Testis (tissue), 3 donors: ENCODE data around the gene FSTL4. TPM values are rescaled to one million over a fixed set of nuclear protein-coding genes. Genes with fewer than 3 reads are reported as not detected.

Source experiments
- DNase-seq: peaks from one replicate; pipeline ENCODE4 v3.0.0-alpha.2; 2019
- H3K27ac ChIP-seq, 2 donors: fragments of 200-600 bp; sonication (generic); one replicate each; pipeline ENCODE4 v1.5.1; 2019
- H3K27me3 ChIP-seq: fragments of 200-600 bp; sonication (generic); one replicate; pipeline ENCODE4 v1.5.1; 2019
- H3K36me3 ChIP-seq: fragments of 200-600 bp; sonication (generic); one replicate; pipeline ENCODE4 v1.5.1; 2017; ENCODE audit warnings: low read depth; ENCODE audit errors: missing control alignments
- H3K4me1 ChIP-seq: fragments of 200-600 bp; sonication (generic); one replicate; pipeline ENCODE4 v1.5.1; 2019
- H3K4me3 ChIP-seq, 2 donors: fragments of 200-600 bp; sonication (generic); one replicate each; pipeline ENCODE4 v1.5.1; 2017 to 2019
- H3K9me3 ChIP-seq: fragments of 200-600 bp; sonication (generic); one replicate; pipeline ENCODE4 v1.5.1; 2017
- POLR2A ChIP-seq: fragments of 450-650 bp; IDR thresholded peaks from one replicate; pipeline ENCODE4 v1.6.1; 2017; ENCODE audit warnings: antibody characterized with exemption, mild to moderate bottlenecking, moderate library complexity
- WGBS, 2 donors: methylation state at CpG; one replicate each; pipeline ENCODE4 v1.1.5; 2018; 5-methylcytosine and 5-hydroxymethylcytosine counted together
- intact Hi-C: fragments of 100-400 bp; cut with DNase I; formaldehyde crosslinking; loops from one replicate; pipeline ENCODE4 v1.15.1; 2023; ENCODE audit warnings: low total_unique reads
- polyA plus RNA-seq: library from polyadenylated mRNA; stranded (reverse); fragments of 350-450 nt; fragmentation: Illumina TruSeq; extraction: RNeasy Lipid Tissue Mini Kit (QIAGEN cat#74804); gene quantifications from one replicate; pipeline ENCODE4 v1.2.3, GENCODE V29; 2014; ENCODE audit warnings: low read depth, low replicate concordance; ENCODE audit not compliant: insufficient read depth
- total RNA-seq, 2 donors: library from RNA; depleted of rRNA; stranded (reverse); fragments of >200 nt; gene quantifications; one replicate each; pipeline ENCODE4 v1.2.3, GENCODE V29; 2016
- TF ChIP-seq, protein P1 (sequence below), 3 experiments: fragments of 450-650 bp in 2 of 3; fragments of 200-600 bp in 1 of 3; sonication (generic) in 1 of 3; IDR thresholded peaks; one replicate each; pipeline ENCODE4 v1.5.1; 2016 to 2019; ENCODE audit warnings: antibody characterized with exemption in 3 of 3, mild to moderate bottlenecking in 2 of 3, moderate library complexity in 1 of 3

FSTL4 gene
- total and polyA plus RNA-seq, 3 donors from 2014 or later: 7.1 to 8.6 (median 7.4) TPM

- no peak overlapping the region for H3K4me3 ChIP-seq
- no peaks in the 10 kb centered on the region for H3K36me3 ChIP-seq
- intact Hi-C loops: no loop called here
- TF ChIP-seq POLR2A: no peak
- TF ChIP-seq, protein P1, sequence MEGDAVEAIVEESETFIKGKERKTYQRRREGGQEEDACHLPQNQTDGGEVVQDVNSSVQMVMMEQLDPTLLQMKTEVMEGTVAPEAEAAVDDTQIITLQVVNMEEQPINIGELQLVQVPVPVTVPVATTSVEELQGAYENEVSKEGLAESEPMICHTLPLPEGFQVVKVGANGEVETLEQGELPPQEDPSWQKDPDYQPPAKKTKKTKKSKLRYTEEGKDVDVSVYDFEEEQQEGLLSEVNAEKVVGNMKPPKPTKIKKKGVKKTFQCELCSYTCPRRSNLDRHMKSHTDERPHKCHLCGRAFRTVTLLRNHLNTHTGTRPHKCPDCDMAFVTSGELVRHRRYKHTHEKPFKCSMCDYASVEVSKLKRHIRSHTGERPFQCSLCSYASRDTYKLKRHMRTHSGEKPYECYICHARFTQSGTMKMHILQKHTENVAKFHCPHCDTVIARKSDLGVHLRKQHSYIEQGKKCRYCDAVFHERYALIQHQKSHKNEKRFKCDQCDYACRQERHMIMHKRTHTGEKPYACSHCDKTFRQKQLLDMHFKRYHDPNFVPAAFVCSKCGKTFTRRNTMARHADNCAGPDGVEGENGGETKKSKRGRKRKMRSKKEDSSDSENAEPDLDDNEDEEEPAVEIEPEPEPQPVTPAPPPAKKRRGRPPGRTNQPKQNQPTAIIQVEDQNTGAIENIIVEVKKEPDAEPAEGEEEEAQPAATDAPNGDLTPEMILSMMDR (IDR thresholded peaks at IDR 0.05): no peak
- no peaks in the 10 kb centered on the region for H3K27me3 ChIP-seq
- WGBS, 2 donors: 90% methylated on average over 7 of the region's 7 CpGs; no CpG with 5 or more reads in 1 of the 2 donors
- no peaks in the 10 kb centered on the region for H3K9me3 ChIP-seq
- H3K4me1 ChIP-seq: no peaks in the 10 kb centered on the region
- no peak for DNase-seq
- no peak overlapping the region for H3K27ac ChIP-seq
Measured at GRCh38 chr5:133256276-133256675, 356.1 kb downstream of the FSTL4 start.

DNA sequence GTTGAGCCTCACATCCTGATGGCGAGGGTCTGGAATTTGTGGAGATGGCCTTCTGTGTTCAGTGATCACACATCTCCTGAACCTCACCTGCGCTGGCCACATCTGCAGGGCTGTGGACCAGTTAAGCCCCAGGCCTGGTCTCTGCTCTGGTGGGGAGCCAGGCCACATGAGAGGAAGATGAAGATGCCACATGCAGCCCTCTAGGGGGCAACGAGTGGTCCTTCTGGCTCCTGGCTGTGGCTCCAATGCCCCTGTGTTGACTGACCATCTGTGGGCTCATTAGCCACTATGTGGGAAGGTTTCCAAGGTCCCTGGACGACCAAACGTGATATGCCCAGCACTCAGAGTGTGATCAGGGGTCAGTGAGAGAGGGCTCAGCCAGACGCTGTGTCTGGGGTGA is 357.5 kb downstream of the FSTL4 start:
- Histone ChIP-seq H3K27ac (no peak overlapping the region), H3K27me3 (no peaks in the 10 kb centered on the region), H3K4me1 (no peaks in the 10 kb centered on the region), H3K9me3 (no peaks in the 10 kb centered on the region), H3K36me3 (no peaks in the 10 kb centered on the region), H3K4me3 (no peak overlapping the region)
- no peak for TF ChIP-seq POLR2A
- WGBS, 2 donors: 83 to 86% methylated on average over 1 to 6 of the region's 6 CpGs
- no peak for DNase-seq
- intact Hi-C loops: no loop called here

DNA sequence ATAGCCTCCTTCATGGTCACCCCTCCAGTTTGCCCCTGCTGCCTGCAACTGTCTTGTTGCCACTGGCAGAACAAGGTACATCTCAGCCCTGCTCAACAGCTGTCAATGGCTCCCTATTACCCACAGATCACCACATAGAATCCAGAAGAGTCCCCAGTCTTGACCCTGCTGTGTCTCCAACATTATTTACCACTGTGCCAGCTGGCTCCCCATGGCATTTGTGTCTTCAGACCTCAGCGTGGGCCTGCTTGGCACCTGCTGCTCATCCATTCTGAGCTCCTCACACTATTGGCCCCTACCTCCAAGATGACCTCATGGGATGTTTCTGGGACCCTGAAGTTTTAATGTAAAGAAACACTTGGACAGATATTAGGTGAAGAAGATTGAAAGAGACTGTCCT is 358.7 kb downstream of the FSTL4 start:
- DNase-seq: no peak
- no peak for TF ChIP-seq POLR2A
- TF ChIP-seq, protein P1 (IDR thresholded peaks at IDR 0.05): no peak
- H3K36me3 ChIP-seq: no peaks in the 10 kb centered on the region
- H3K4me1 ChIP-seq: no peaks in the 10 kb centered on the region
- no peaks in the 10 kb centered on the region for H3K9me3 ChIP-seq
- intact Hi-C loops: no loop called here
- no peak overlapping the region for H3K4me3 ChIP-seq
- H3K27me3 ChIP-seq: no peaks in the 10 kb centered on the region
- no peak overlapping the region for H3K27ac ChIP-seq
- 86 to 89% methylated on average over 1 of the region's 1 CpG for WGBS, 2 donors

DNA sequence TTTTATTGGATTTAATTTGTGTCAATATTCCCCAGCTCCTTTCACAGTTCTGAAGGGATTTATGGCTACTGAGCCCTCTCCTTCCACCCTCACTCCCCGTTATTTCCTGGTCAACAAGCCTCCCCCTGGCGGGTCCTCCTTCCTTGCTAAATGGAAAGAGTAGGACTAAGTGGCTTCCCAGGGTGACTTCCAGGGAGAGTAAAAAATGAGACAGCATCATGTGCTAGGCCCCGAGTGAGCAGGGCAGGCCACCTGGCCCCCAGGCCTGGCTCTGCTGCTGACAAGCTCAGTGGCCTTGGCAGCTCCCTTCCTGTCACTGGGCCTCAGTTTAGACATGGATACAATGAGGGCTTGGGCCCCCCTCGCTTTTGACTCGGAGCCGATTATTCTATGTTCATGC is 359.3 kb downstream of the FSTL4 start:
- H3K4me3 ChIP-seq: no peak overlapping the region
- intact Hi-C loops: no loop called here
- TF ChIP-seq POLR2A: no peak
- no peak overlapping the region for H3K27ac ChIP-seq
- WGBS, 2 donors: 90 to 91% methylated on average over 6 of the region's 6 CpGs
- H3K27me3 ChIP-seq: no peaks in the 10 kb centered on the region
- H3K4me1 ChIP-seq: no peaks in the 10 kb centered on the region
- no peak for DNase-seq
- no peaks in the 10 kb centered on the region for H3K9me3 ChIP-seq
- H3K36me3 ChIP-seq: no peaks in the 10 kb centered on the region

DNA sequence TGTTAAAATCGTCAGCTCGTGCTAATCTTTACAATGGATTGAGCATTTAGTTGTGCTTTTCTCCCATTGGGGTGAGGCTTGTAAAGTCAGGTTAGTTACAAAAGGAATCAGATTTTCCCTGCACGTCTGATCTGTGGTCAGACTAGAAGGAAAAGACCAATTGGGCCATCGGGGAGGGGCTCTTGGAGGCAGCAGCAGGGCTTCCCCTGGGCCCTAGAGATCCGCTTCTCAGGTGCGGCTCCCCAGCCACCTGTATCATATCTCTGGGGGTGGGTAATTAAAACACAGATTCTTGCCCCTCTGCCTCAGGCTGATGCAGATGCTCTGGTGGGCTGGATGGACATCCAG is 360.2 kb downstream of the FSTL4 start:
- Histone ChIP-seq H3K36me3 (no peaks in the 10 kb centered on the region), H3K27ac (no peak overlapping the region), H3K27me3 (no peaks in the 10 kb centered on the region), H3K4me1 (no peaks in the 10 kb centered on the region), H3K9me3 (no peaks in the 10 kb centered on the region), H3K4me3 (no peak overlapping the region)
- 63 to 71% methylated on average over 6 of the region's 6 CpGs for WGBS, 2 donors
- DNase-seq: no peak
- intact Hi-C loops: no loop called here
- TF ChIP-seq POLR2A: no peak
- TF ChIP-seq, protein P1 (IDR thresholded peaks at IDR 0.05): no peak

DNA sequence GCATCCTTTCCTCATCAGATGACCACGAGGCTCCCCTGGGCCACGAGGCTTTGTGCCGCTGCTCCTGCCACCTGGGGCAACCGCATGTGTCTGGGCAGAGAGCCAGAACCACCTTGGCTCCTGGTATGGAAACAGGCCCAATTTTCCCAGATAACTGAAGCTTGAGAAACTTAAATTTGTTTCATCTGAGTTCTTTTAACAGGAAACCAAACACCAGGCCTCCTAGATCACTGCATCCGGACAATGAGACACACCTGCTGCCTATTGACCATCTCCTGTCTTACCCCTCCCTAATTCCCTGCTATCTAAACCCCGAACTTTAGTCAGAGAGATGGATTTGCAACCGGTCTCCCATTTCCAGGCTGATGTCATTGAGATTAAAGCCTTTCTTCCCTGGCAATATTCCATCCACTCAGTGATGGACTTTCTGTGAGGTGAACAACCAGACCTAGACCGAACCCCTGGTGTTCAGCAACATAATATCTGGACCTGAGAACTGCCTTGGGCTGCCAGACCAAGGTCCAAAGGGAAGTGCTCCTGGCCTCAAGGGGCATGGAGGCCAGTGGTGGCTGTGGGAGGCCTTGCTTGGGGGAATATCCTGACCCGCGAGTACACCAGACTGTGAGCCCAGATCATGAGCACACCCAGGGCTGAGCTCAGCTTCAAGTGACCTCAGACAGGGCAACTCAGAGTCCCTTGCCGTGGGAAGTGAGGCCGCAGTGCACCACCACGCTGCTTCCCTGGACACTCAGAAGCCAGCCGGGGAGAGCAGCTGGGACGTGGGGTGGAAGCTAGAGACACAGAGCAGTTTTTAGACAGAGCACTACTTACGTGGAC is 360.8 kb downstream of the FSTL4 start:
- Histone ChIP-seq H3K27ac (no peak overlapping the region), H3K4me1 (no peaks in the 10 kb centered on the region), H3K36me3 (no peaks in the 10 kb centered on the region), H3K27me3 (no peaks in the 10 kb centered on the region), H3K9me3 (no peaks in the 10 kb centered on the region), H3K4me3 (no peak overlapping the region)
- no peak for TF ChIP-seq POLR2A
- TF ChIP-seq, protein P1 (IDR thresholded peaks at IDR 0.05): no peak
- intact Hi-C loops: no loop called here
- no peak for DNase-seq
- 85 to 92% methylated on average over 13 to 16 of the region's 16 CpGs for WGBS, 2 donors
